PC-3 (cell line): ENCODE data around the gene TEX29. TPM values are rescaled to one million over a fixed set of nuclear protein-coding genes. Genes with fewer than 3 reads are reported as not detected.

Source experiments
- ATAC-seq: fragments of 200-7000 bp; cut with Tn5 transposase; 2 replicates; pipeline ENCODE4 v1.9.1; 2020; ENCODE audit warnings: mild to moderate bottlenecking, moderate library complexity
- BruUV-seq: library from RNA; stranded (reverse); fragments of 400-500 nt; replicated peaks from 2 replicates; lab custom pipeline; 2021; lab: Mats Ljungman, UMichigan
- CTCF ChIA-PET: fragments of 300-600 bp; sonication (Branson Sonifier 250); formaldehyde crosslinking; loops from one replicate; lab custom pipeline; 2022; ENCODE audit warnings: antibody characterized with exemption; lab: Charles Lee
- POLR2A ChIA-PET: fragments of 300-600 bp; sonication (Branson Sonifier 250); formaldehyde crosslinking; loops from one replicate; lab custom pipeline; 2022; ENCODE audit warnings: antibody characterized with exemption; ENCODE audit not compliant: unreplicated experiment; lab: Charles Lee
- DNase-seq: peaks from one replicate; pipeline ENCODE4 v3.0.0-alpha.2; 2015
- H2AFZ ChIP-seq: fragments of 300-600 bp; sonication (generic); 2 replicates; pipeline ENCODE4 v1.6.0; 2016; ENCODE audit warnings: antibody characterized with exemption, low read length
- H3F3A ChIP-seq: fragments of 300-600 bp; sonication (generic); one replicate; pipeline ENCODE4 v1.6.0; 2017; ENCODE audit warnings: antibody characterized with exemption, low read length, control low read depth, mild to moderate bottlenecking; ENCODE audit not compliant: unreplicated experiment
- H3K27ac ChIP-seq: fragments of 300-600 bp; sonication (generic); 2 replicates; pipeline ENCODE4 v1.5.1; 2016; ENCODE audit warnings: mild to moderate bottlenecking, low read length
- H3K27me3 ChIP-seq: fragments of 300-600 bp; sonication (generic); 2 replicates; pipeline ENCODE4 v1.6.1; 2016; ENCODE audit warnings: low read length, mixed read lengths
- H3K36me3 ChIP-seq: fragments of 300-600 bp; sonication (generic); 2 replicates; pipeline ENCODE4 v1.6.1; 2016; ENCODE audit warnings: low read depth, mixed run types, low read length, mixed read lengths
- H3K4me1 ChIP-seq: fragments of 300-600 bp; sonication (generic); 2 replicates; pipeline ENCODE4 v1.5.1; 2016; ENCODE audit warnings: low read length; ENCODE audit not compliant: insufficient read depth
- H3K4me2 ChIP-seq: fragments of 300-600 bp; sonication (generic); 2 replicates; pipeline ENCODE4 v1.6.0; 2016; ENCODE audit warnings: low read length
- H3K4me3 ChIP-seq: fragments of 300-600 bp; sonication (generic); 2 replicates; pipeline ENCODE4 v1.5.1; 2016; ENCODE audit warnings: mild to moderate bottlenecking, low read length, mixed read lengths
- H3K79me2 ChIP-seq: fragments of 300-600 bp; sonication (generic); 2 replicates; pipeline ENCODE4 v1.6.1; 2017; ENCODE audit warnings: low read length, mixed read lengths
- H3K9ac ChIP-seq: fragments of 300-600 bp; sonication (generic); 2 replicates; pipeline ENCODE4 v1.6.0; 2016; ENCODE audit warnings: mild to moderate bottlenecking, low read length
- H3K9me2 ChIP-seq: fragments of 300-600 bp; sonication (generic); replicated peaks from 2 replicates; pipeline ENCODE4 v1.6.1; 2016; ENCODE audit warnings: mixed run types, low read length, mixed read lengths
- H3K9me3 ChIP-seq: fragments of 300-600 bp; sonication (generic); 2 replicates; pipeline ENCODE4 v1.6.1; 2016; ENCODE audit warnings: low read length, mixed read lengths
- H4K20me1 ChIP-seq: fragments of 300-600 bp; sonication (generic); 2 replicates; pipeline ENCODE4 v1.6.1; 2016; ENCODE audit warnings: low read length, mixed read lengths
- EZH2 ChIP-seq: fragments of 300-600 bp; sonication (generic); IDR thresholded peaks from one replicate; pipeline ENCODE4 v1.6.1; 2017; ENCODE audit warnings: antibody characterized with exemption, mild to moderate bottlenecking, low read length; ENCODE audit not compliant: unreplicated experiment
- EZH2phosphoT487 ChIP-seq: fragments of 300-600 bp; sonication (generic); IDR thresholded peaks from 2 replicates; pipeline ENCODE4 v1.6.1; 2018; ENCODE audit warnings: mild to moderate bottlenecking, antibody characterized with exemption, low read length, borderline replicate concordance
- intact Hi-C: fragments of 100-400 bp; cut with micrococcal nuclease; formaldehyde crosslinking; loops from 2 replicates; pipeline ENCODE4 v1.9.0; 2023
- total RNA-seq: library from RNA; depleted of rRNA; stranded (reverse); fragments of >200 nt; gene quantifications from 2 replicates; pipeline ENCODE4 v1.2.3, GENCODE V29; 2014
- TF ChIP-seq, protein P1 (sequence below): fragments of 300-600 bp; sonication (generic); conservative IDR thresholded peaks from 2 replicates; pipeline ENCODE4 v1.5.1; 2017; ENCODE audit warnings: antibody characterized with exemption, low read depth, mild to moderate bottlenecking, low read length

The TEX29 gene
- total RNA-seq, 1 experiment from 2014 or later: not detected

DNA sequence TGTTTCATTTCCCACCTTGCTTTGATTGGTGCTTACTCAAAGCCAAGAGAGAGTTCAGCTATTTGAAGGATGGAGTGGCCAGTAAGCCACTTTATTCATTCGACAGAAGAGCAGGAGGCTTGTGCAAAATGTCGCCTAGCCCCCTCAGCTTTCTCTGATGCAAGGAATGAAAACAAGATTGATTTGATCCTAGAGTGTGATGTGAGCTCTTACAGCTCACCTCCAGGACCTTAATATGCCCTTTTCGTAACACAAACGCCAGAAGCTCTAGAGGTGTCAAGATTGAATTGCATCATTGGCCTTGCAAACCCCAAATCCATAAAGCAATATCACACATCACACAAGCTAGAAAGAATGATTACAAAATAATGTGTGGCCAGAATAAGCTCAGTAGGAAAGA lies 36.4 kb downstream of the TEX29 start:
- H2AFZ ChIP-seq: no peak overlapping the region
- ChIA-PET POLR2A (no interaction called here), CTCF (no interaction called here)
- H3K4me1 ChIP-seq: no peaks in the 10 kb centered on the region
- DNase-seq (no peak), ATAC-seq (no peak)
- intact Hi-C loops: no loop called here
- H3K4me3 ChIP-seq: no peak overlapping the region
- no peaks in the 10 kb centered on the region for H3K9me2 ChIP-seq
- H3K9ac ChIP-seq: no peak overlapping the region
- no peak overlapping the region for H3K4me2 ChIP-seq
- TF ChIP-seq EZH2 (no peak), EZH2phosphoT487 (no peak)
- no peaks in the 10 kb centered on the region for H3K36me3 ChIP-seq
- H3K79me2 ChIP-seq: no peaks in the 10 kb centered on the region
- BruUV-seq: no TSS peak
- H4K20me1 ChIP-seq: no peaks in the 10 kb centered on the region
- peaks cover 55% of the 10 kb centered on the region for H3K27me3 ChIP-seq
- H3K9me3 ChIP-seq: no peaks in the 10 kb centered on the region
- no peaks in the 10 kb centered on the region for H3F3A ChIP-seq
- H3K27ac ChIP-seq: no peak overlapping the region

DNA sequence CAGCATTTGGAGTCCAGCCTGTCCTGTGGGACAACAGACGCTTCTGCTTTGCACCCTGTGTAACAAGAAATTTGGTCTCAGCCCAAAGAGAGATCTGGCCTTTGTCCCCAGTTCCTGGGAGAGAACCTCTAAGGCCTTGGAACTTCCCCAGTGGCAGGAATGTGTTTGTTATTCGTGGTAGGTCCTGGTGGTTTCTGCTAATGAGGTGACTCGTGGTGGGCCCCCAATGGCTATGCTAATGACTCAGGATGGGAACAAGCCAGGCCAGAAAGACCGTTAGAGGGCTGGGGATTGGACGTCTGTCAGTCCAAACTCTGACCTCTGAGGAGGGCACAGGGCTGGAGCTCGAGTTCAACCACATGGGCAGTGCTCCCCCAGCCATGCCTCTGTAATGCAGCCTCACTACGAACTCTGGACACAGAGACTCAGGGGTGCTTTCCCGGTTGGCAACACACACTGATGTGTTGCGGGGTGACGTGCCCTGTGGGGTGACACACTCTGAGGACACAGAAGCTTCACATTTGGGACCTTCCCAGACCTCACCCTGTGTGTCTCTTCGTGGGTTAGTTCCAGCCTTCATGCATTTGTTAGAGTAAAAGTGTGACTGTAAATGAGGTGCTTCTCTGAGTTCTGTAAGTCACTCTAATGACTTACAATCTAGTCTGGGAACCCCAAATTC lies 38.9 kb downstream of the TEX29 start:
- H3K9me3 ChIP-seq: no peaks in the 10 kb centered on the region
- ATAC-seq (no peak), DNase-seq (no peak)
- intact Hi-C loops: no loop called here
- POLR2A ChIA-PET: no interaction called here
- H3K27ac ChIP-seq: no peak overlapping the region
- TF ChIP-seq, protein P1, sequence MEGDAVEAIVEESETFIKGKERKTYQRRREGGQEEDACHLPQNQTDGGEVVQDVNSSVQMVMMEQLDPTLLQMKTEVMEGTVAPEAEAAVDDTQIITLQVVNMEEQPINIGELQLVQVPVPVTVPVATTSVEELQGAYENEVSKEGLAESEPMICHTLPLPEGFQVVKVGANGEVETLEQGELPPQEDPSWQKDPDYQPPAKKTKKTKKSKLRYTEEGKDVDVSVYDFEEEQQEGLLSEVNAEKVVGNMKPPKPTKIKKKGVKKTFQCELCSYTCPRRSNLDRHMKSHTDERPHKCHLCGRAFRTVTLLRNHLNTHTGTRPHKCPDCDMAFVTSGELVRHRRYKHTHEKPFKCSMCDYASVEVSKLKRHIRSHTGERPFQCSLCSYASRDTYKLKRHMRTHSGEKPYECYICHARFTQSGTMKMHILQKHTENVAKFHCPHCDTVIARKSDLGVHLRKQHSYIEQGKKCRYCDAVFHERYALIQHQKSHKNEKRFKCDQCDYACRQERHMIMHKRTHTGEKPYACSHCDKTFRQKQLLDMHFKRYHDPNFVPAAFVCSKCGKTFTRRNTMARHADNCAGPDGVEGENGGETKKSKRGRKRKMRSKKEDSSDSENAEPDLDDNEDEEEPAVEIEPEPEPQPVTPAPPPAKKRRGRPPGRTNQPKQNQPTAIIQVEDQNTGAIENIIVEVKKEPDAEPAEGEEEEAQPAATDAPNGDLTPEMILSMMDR: no peak
- TF ChIP-seq EZH2: no peak
- TF ChIP-seq EZH2phosphoT487: no peak
- H4K20me1 ChIP-seq: no peaks in the 10 kb centered on the region
- H2AFZ ChIP-seq: no peak overlapping the region
- H3K27me3 ChIP-seq: peaks cover 69% of the 10 kb centered on the region
- no peaks in the 10 kb centered on the region for H3K36me3 ChIP-seq
- no peaks in the 10 kb centered on the region for H3K9me2 ChIP-seq
- H3K79me2 ChIP-seq: no peaks in the 10 kb centered on the region
- no peak overlapping the region for H3K4me2 ChIP-seq
- no peak overlapping the region for H3K4me3 ChIP-seq
- no peak overlapping the region for H3K9ac ChIP-seq
- BruUV-seq: no TSS peak
- CTCF ChIA-PET: no interaction called here
- H3F3A ChIP-seq: no peaks in the 10 kb centered on the region
- no peaks in the 10 kb centered on the region for H3K4me1 ChIP-seq

DNA sequence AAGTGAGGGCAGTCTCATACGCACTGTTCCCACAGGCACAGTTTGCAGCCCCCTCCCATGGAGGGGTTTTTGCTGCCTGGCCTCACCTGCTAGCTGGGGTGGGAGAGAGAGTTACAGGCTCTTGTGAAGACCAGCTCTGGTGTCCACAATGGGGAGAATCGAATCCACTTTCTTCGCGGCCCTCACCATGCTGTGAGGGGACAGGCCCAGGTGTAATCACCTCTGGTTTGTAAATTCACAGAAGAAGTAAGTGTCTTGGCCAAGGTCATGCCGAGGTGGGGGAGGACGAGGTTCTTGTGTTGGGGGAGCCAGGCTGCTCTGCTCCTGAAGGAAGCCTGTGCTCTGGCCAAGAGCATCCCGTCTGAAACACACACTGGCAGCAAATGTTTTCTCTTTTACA lies 39.5 kb downstream of the TEX29 start:
- no peaks in the 10 kb centered on the region for H4K20me1 ChIP-seq
- ChIA-PET POLR2A (no interaction called here), CTCF (no interaction called here)
- H3F3A ChIP-seq: no peaks in the 10 kb centered on the region
- no peaks in the 10 kb centered on the region for H3K9me2 ChIP-seq
- no peak overlapping the region for H2AFZ ChIP-seq
- DNase-seq: no peak
- no peak overlapping the region for H3K4me2 ChIP-seq
- no peak for ATAC-seq
- H3K9ac ChIP-seq: no peak overlapping the region
- H3K4me1 ChIP-seq: no peaks in the 10 kb centered on the region
- TF ChIP-seq, protein P1: no peak
- no peak for TF ChIP-seq EZH2phosphoT487
- TF ChIP-seq EZH2: no peak
- no TSS peak for BruUV-seq
- H3K27ac ChIP-seq: no peak overlapping the region
- no peak overlapping the region for H3K4me3 ChIP-seq
- H3K79me2 ChIP-seq: no peaks in the 10 kb centered on the region
- H3K9me3 ChIP-seq: no peaks in the 10 kb centered on the region
- peaks cover 65% of the 10 kb centered on the region for H3K27me3 ChIP-seq
- H3K36me3 ChIP-seq: no peaks in the 10 kb centered on the region
- intact Hi-C loops: no loop called here
